K562 (cell line): ENCODE data around the gene CADPS2. TPM values are rescaled to one million over a fixed set of nuclear protein-coding genes. Genes with fewer than 3 reads are reported as not detected.

Experiments used
- ATAC-seq: fragments of 200-7000 bp; cut with Tn5 transposase; 3 replicates; pipeline ENCODE4 v1.9.1; 2020; ENCODE audit warnings: moderate library complexity
- BruUV-seq: library from RNA; stranded (reverse); fragments of 400-500 nt; replicated peaks from 2 replicates; lab custom pipeline; 2021; lab: Mats Ljungman, UMichigan
- CTCF ChIA-PET: fragments of 300-600 bp; formaldehyde crosslinking; extraction: SDS; loops from one replicate; lab custom pipeline; 2021; ENCODE audit warnings: low intra/inter-chr PET ratio; lab: Yijun Ruan, JAX
- POLR2A ChIA-PET: fragments of 300-600, 350-650 bp; sonication (Branson Sonifier 250); formaldehyde crosslinking; extraction: SDS; loops from one replicate; lab custom pipeline; 2021; ENCODE audit warnings: antibody characterized with exemption, inconsistent platforms; lab: Yijun Ruan, JAX
- DNase-seq, 4 experiments: peaks; one replicate each; pipeline versions ENCODE4 v3.0.0 to v3.0.0-alpha.2; 2011 to 2018; ENCODE audit warnings: low spot score in 3 of 4, mixed read lengths in 3 of 4; ENCODE audit errors: extremely low read depth in 1 of 4
- FAIRE-seq: peaks from 2 replicates; lab custom pipeline; 2011; peaks lifted over from hg19 to GRCh38; lab: Jason Lieb, UNC
- H2AFZ ChIP-seq: 2 replicates; pipeline ENCODE4 v1.6.0; 2011; ENCODE audit warnings: low read depth, low read length, control low read depth, inconsistent platforms
- H3K27ac ChIP-seq: fragments of 200-600 bp; 3 replicates; pipeline ENCODE4 v1.8.0; 2011; ENCODE audit warnings: low read depth, mild to moderate bottlenecking, control low read depth, inconsistent platforms, low read length, moderate library complexity, mixed read lengths; ENCODE audit errors: extremely low read depth
- H3K27me3 ChIP-seq, 2 experiments: fragments of 300-600 bp in 1 of 2; 2 replicates in 1 of 2; 3 replicates in 1 of 2; pipeline versions ENCODE4 v1.6.0 to v1.8.0; 2011; ENCODE audit warnings: inconsistent platforms in 2 of 2, low read length in 2 of 2, mild to moderate bottlenecking in 1 of 2, mixed read lengths in 1 of 2, moderate library complexity in 1 of 2; ENCODE audit not compliant: control insufficient read depth in 2 of 2, insufficient read depth in 2 of 2
- H3K36me3 ChIP-seq: fragments of 300-600 bp; 3 replicates; pipeline ENCODE4 v1.8.0; 2011; ENCODE audit warnings: mild to moderate bottlenecking, low read length, inconsistent platforms; ENCODE audit not compliant: control insufficient read depth, insufficient read depth
- H3K4me1 ChIP-seq, 2 experiments: fragments of 200-600 bp in 1 of 2; replicated peaks in 1 of 2; 2 replicates in 1 of 2; 3 replicates in 1 of 2; pipeline versions ENCODE4 v1.5.1 to v1.8.0; 2011; ENCODE audit warnings: inconsistent platforms in 2 of 2, low read length in 2 of 2, mild to moderate bottlenecking in 1 of 2, mixed read lengths in 1 of 2, moderate library complexity in 1 of 2; ENCODE audit not compliant: control insufficient read depth in 2 of 2, insufficient read depth in 2 of 2
- H3K4me2 ChIP-seq: 2 replicates; pipeline ENCODE4 v1.6.1; 2011; ENCODE audit warnings: low read length, control low read depth, inconsistent platforms, mixed read lengths; ENCODE audit not compliant: insufficient read depth
- H3K4me3 ChIP-seq: fragments of 200-600 bp; sonication (generic), shearing (Covaris generic); 2 replicates; pipeline ENCODE4 v1.5.1; 2016; ENCODE audit warnings: control low read depth, inconsistent platforms
- H3K79me2 ChIP-seq: fragments of 200-600 bp; 3 replicates; pipeline ENCODE4 v1.8.0; 2011; ENCODE audit warnings: low read length, inconsistent platforms; ENCODE audit not compliant: control insufficient read depth, insufficient read depth
- H3K9ac ChIP-seq, 2 experiments: 2 replicates each; pipeline versions ENCODE4 v1.6.0 to v1.6.1; 2011; ENCODE audit warnings: low read depth in 2 of 2, low read length in 2 of 2, control low read depth in 1 of 2, inconsistent platforms in 1 of 2, mild to moderate bottlenecking in 1 of 2, mixed read lengths in 1 of 2; ENCODE audit not compliant: insufficient read depth in 1 of 2
- H3K9me1 ChIP-seq: one replicate; pipeline ENCODE4 v1.6.0; 2011; ENCODE audit warnings: inconsistent platforms, mild to moderate bottlenecking, low read length, moderate library complexity; ENCODE audit not compliant: control insufficient read depth, insufficient read depth
- H3K9me3 ChIP-seq: replicated peaks from 2 replicates; pipeline ENCODE4 v1.5.1; 2011; ENCODE audit warnings: low read depth, low read length, inconsistent platforms; ENCODE audit not compliant: control insufficient read depth, insufficient read depth
- H4K20me1 ChIP-seq: replicated peaks from 2 replicates; pipeline ENCODE4 v1.6.1; 2011; ENCODE audit warnings: low read length, inconsistent platforms, mixed read lengths; ENCODE audit not compliant: control insufficient read depth, insufficient read depth
- KHSRP ChIP-seq: fragments of 450-650 bp; IDR thresholded peaks from 2 replicates; pipeline ENCODE4 v1.6.1; 2017
- NCOA4 ChIP-seq: fragments of 450-650 bp; IDR thresholded peaks from 2 replicates; pipeline ENCODE4 v1.6.1; 2018; ENCODE audit warnings: mild to moderate bottlenecking; ENCODE audit not compliant: partially characterized antibody
- POLR2H ChIP-seq: IDR thresholded peaks from 2 replicates; pipeline ENCODE4 v1.6.1; 2016; ENCODE audit warnings: missing genetic modification characterization, low read depth, mild to moderate bottlenecking, control low read depth, missing compliant biosample characterization, moderate library complexity
- PTRF ChIP-seq: fragments of 450-650 bp; IDR thresholded peaks from 2 replicates; pipeline ENCODE4 v1.6.1; 2016; ENCODE audit warnings: mild to moderate bottlenecking, missing genetic modification characterization, missing compliant biosample characterization
- RNF2 ChIP-seq: sonication (generic); IDR thresholded peaks from 2 replicates; pipeline ENCODE4 v1.6.1; 2016
- XRCC5 ChIP-seq: fragments of 200-400 bp; formaldehyde crosslinking; IDR thresholded peaks from 2 replicates; pipeline ENCODE4 v1.6.1; 2017; ENCODE audit warnings: low read depth, mild to moderate bottlenecking, low read length
- ZNF79 ChIP-seq: fragments of 250-450 bp; sonication (Bioruptor Pico); IDR thresholded peaks from 2 replicates; pipeline ENCODE4 v1.4.0; 2020; ENCODE audit warnings: low read depth, mild to moderate bottlenecking, moderate library complexity
- ZSCAN32 ChIP-seq: fragments of 450-650 bp; formaldehyde crosslinking; IDR thresholded peaks from 2 replicates; pipeline ENCODE4 v1.4.0; 2020; ENCODE audit warnings: mild to moderate bottlenecking, moderate library complexity
- in situ Hi-C: fragments of 300-500 bp; cut with MboI; formaldehyde crosslinking; loops from 4 replicates; pipeline ENCODE4 v1.15.0; 2018; ENCODE audit warnings: inconsistent platforms, mixed read lengths
- intact Hi-C: fragments of 100-400 bp; cut with micrococcal nuclease; formaldehyde crosslinking; loops from 2 replicates; pipeline ENCODE4 v1.14.2; 2022
- polyA plus RNA-seq, 8 experiments: library from polyadenylated mRNA; depleted of rRNA in 4 of 8; stranded (reverse) in 5 of 8; unstranded in 3 of 8; fragments of >200 nt; fragmentation: Nextera tagmentation in 2 of 8; fragmentation: Illumina TruSeq in 1 of 8; extraction: Ambion mirVana in 2 of 8; extraction: Trizol in 1 of 8; gene quantifications; 2 replicates each; pipeline versions ENCODE4 v1.2.1 to v1.2.3, GENCODE V29; 2011 to 2014; ENCODE audit warnings: inconsistent platforms in 1 of 8, missing spikeins in 1 of 8
- total RNA-seq, 7 experiments: library from RNA; depleted of rRNA in 6 of 7; stranded (reverse); fragments of >200 nt in 6 of 7; fragmentation: Illumina TruSeq in 2 of 7; extraction: Trizol in 2 of 7; gene quantifications; 2 replicates each; pipeline versions ENCODE4 v1.2.1 to v1.2.3, GENCODE V29; 2011 to 2021; ENCODE audit warnings: low replicate concordance in 1 of 7
- TF ChIP-seq, protein P1 (sequence below): fragments of 450-650 bp; formaldehyde crosslinking; IDR thresholded peaks from 2 replicates; pipeline ENCODE4 v1.4.0; 2022; ENCODE audit warnings: mild to moderate bottlenecking, moderate library complexity
- TF ChIP-seq, protein P2 (sequence below): sonication (generic); formaldehyde crosslinking; IDR thresholded peaks from 2 replicates; pipeline ENCODE4 v1.8.0; 2022; ENCODE audit warnings: mild to moderate bottlenecking, missing genetic modification reagents

CADPS2 gene
- total and polyA plus RNA-seq, 9 of the 15 experiments (the other 6 are each of a cell fraction or from before 2014, with no cell fraction given), result 0.03 to 0.14 (median 0.04) TPM; not detected in 1

DNA sequence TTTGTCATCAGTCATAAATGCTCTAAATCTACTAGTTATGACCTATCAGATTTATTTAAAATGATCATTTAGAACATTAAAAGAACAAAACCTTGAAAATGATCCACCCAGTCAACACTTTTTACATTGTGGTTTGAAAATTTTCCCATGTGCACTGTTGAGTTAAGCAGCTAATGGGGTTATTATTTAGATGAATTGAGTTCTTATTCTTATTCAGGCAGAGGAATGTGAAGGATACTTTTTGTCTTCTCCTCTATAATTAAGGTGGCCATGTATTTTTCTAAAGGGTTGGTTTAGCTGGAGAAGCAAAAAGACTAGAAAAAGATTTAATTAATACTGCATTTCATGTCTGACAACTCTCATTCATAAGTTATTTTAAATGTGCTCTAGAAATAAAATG lies 506.8 kb downstream of the CADPS2 start:
- Histone ChIP-seq H2AFZ (no peak overlapping the region), H3K36me3 (no peaks in the 10 kb centered on the region), H3K4me1 (no peaks in the 10 kb centered on the region), H3K4me3 (no peak overlapping the region), H3K9me3 (no peaks in the 10 kb centered on the region; the same call in 1 of the 2 replicates), H3K27ac (no peak overlapping the region), H3K79me2 (no peaks in the 10 kb centered on the region), H3K9me1 (no peaks in the 10 kb centered on the region), H4K20me1 (no peaks in the 10 kb centered on the region), H3K4me2 (no peak overlapping the region), H3K9ac (no peak overlapping the region), H3K27me3 (no peaks in the 10 kb centered on the region)
- no peak for FAIRE-seq
- BruUV-seq, result no TSS peak
- intact Hi-C loops (no loop called here), in situ Hi-C loops (no loop called here)
- ChIA-PET POLR2A (no interaction called here), CTCF (no interaction called here)
- ATAC-seq, result no peak
- DNase-seq, result no peak
- TF ChIP-seq POLR2H (tag), result no peak
- TF ChIP-seq RNF2, result no peak
- TF ChIP-seq XRCC5, result no peak
- no peak for TF ChIP-seq ZSCAN32 (CRISPR knock-in tag)
- TF ChIP-seq NCOA4, result no peak
- no peak for TF ChIP-seq KHSRP
- TF ChIP-seq, protein P1, sequence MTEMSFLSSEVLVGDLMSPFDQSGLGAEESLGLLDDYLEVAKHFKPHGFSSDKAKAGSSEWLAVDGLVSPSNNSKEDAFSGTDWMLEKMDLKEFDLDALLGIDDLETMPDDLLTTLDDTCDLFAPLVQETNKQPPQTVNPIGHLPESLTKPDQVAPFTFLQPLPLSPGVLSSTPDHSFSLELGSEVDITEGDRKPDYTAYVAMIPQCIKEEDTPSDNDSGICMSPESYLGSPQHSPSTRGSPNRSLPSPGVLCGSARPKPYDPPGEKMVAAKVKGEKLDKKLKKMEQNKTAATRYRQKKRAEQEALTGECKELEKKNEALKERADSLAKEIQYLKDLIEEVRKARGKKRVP (CRISPR knock-in tag), result no peak
- TF ChIP-seq ZNF79 (CRISPR knock-in tag), result no peak
- TF ChIP-seq, protein P2, sequence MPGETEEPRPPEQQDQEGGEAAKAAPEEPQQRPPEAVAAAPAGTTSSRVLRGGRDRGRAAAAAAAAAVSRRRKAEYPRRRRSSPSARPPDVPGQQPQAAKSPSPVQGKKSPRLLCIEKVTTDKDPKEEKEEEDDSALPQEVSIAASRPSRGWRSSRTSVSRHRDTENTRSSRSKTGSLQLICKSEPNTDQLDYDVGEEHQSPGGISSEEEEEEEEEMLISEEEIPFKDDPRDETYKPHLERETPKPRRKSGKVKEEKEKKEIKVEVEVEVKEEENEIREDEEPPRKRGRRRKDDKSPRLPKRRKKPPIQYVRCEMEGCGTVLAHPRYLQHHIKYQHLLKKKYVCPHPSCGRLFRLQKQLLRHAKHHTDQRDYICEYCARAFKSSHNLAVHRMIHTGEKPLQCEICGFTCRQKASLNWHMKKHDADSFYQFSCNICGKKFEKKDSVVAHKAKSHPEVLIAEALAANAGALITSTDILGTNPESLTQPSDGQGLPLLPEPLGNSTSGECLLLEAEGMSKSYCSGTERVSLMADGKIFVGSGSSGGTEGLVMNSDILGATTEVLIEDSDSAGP, result no peak
- no peak for TF ChIP-seq PTRF (tag)
